ENCODE measurements around the gene CAPN8.

The CAPN8 gene

DNA sequence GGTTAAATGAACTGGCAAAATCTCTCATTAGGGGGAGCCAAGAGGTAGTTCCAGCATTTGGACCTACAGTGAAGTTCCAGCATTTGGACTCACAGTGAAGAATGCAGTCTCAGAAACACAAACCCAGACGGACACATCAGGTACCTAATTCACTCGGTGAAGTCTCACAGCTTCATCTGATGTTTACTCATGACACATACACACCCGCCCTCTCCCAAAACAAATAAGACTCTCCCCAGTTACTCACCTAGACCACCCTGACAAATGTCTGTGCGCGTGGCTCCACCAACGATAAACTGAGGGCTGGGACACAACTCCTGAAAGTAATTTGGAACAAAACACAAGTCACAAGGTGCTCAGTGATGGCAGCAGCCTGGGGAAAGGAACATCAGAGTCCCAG lies 11.4 kb downstream of the CAPN8 start:
- no peak for DNase-seq (ENCODE audit: low read depth in 2 of 2)

- no peak for DNase-seq (ENCODE audit: low read depth in 2 of 2)
Observed at GRCh38 chr1:223653431-223653830, 12.1 kb downstream of the CAPN8 start.

GRCh38 chr1:223653015-223653414 lies 12.5 kb downstream of the CAPN8 start:
- DNase-seq (ENCODE audit: low read depth in 2 of 2): no peak

DNA sequence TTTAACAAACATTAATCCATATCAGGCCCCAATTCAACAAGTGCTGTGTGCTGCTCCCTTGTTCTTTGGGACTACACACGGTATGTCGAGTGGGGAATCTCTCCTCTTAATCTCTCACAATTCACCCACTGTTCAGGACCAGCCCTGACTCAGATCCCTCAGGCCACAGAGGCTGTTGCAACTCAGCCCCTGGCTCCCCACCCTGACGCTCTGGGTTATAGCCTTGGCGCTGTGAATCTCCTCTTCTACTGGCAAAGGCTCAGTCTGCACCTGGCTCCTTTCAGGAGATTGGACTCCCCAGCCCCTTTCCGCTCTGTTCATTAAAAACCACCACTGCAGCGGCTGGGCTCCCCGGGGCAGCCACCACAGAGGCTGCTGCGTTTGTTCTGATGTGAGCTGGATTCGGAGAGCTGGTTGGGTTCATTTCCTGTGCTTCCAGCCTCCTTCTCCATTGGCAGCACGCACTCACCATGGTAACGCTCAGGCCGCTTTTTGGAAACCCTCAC lies 13.0 kb downstream of the CAPN8 start:
- no peak for DNase-seq (ENCODE audit: low read depth in 2 of 2)

DNA sequence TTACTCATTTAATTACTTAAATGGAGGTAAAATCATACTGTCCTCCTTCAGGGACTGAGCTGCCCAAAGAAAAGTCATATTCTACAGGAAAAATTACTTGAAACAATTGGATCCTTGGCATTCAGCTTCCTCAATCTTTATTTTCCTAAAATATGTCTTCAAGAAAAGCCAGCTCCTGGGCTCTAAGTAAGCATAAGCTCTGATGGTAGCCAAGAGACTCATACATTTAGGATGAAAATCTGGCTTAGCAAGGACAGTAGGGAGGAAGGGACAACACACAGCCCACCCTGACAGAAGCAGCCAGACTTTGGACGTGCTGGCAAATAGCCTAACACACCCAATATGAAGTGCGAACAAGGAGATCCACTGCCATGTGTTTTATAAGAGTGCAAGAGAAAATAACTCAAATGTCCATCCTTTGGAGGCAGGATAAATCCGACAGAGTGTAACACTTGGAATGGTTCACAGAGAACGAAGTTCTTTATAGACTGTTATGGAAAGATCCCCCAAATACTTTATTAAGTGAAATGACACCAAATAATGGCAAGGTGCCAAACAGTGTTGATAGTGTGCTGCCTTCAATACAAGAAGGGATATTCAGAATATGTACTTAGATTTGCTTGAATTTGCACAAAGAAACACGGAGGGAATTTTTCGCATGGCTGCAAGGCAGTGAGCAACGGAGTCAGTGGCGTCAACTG lies 14.1 kb downstream of the CAPN8 start:
- no peak for DNase-seq (ENCODE audit: low read depth in 2 of 2)

GRCh38 chr1:223650465-223650864 lies 15.0 kb downstream of the CAPN8 start:
- DNase-seq (ENCODE audit: low read depth in 2 of 2): no peak

GRCh38 chr1:223649222-223649621 lies 16.3 kb downstream of the CAPN8 start:
- no peak for DNase-seq (ENCODE audit: low read depth in 2 of 2)

GRCh38 chr1:223647249-223647648 lies 18.3 kb downstream of the CAPN8 start:
- DNase-seq (ENCODE audit: low read depth in 2 of 2): no peak

GRCh38 chr1:223645903-223646302 lies 19.6 kb downstream of the CAPN8 start:
- DNase-seq (ENCODE audit: low read depth in 2 of 2): no peak

- DNase-seq (ENCODE audit: low read depth in 2 of 2): no peak
Observed at GRCh38 chr1:223642237-223642636, 23.3 kb downstream of the CAPN8 start.

- no peak for DNase-seq (ENCODE audit: low read depth in 2 of 2)
Observed at GRCh38 chr1:223641523-223642039, 23.9 kb downstream of the CAPN8 start.

GRCh38 chr1:223639331-223639749 lies 26.2 kb downstream of the CAPN8 start:
- DNase-seq (ENCODE audit: low read depth in 2 of 2): no peak

GRCh38 chr1:223635236-223635635 lies 30.3 kb downstream of the CAPN8 start:
- no peak for DNase-seq (ENCODE audit: low read depth in 2 of 2)

DNA sequence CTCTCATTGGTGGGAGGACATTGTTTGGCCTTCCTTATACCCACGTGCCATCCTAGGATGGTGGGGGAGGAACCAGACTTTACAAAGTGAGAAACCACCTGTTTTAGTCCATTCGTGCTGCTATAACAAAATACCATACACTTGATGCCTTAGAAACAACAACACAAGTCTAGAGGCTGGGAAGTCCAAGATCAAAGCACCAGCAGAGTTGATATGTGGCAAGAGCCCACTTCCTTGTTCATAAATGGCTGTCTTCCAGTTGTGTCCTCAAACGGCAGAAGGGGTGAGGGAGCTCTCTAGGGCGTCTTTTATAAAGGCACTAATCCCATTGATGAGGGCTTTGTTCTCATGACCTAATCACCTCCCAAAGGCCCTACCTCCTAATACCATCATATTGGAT lies 31.1 kb downstream of the CAPN8 start:
- no peak for DNase-seq (ENCODE audit: low read depth in 2 of 2)

GRCh38 chr1:223631956-223632355 lies 33.5 kb downstream of the CAPN8 start:
- no peak for DNase-seq (ENCODE audit: low read depth in 2 of 2)

DNA sequence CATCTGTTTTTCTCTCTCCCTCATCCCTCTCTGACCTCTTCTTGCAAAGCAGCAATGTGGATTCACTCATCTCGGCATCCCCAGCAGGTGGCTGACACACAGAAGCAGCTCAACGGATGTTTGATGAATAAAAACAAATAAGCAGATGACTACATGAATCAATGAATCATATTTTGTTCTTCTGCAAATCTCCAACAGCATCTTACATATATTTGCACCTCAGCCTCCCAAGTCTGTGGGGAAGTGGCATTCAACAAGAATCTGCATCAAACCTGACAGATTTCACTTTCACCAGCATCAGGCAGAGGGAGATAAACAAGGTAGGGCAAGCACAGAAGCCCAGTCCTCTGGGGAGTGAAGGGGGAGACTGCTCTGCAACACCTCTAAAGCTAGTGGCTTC lies 34.0 kb downstream of the CAPN8 start:
- DNase-seq (ENCODE audit: low read depth in 2 of 2): no peak

DNA sequence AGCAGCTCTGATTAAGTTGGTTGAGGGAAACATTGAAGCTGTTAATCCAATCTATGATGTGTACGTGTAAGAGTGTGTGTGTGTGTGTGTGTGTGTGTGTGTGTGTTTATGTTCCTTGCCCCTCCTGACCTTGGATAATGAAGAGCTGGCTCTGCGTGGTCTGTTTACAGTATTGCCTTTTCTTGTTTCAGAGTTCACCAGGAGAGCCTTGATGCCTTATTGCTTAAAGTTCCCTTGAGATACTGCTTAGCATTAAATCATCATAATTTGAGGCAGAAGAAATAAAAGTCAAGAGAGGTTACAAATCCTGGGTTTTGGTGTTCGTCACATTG lies 36.4 kb downstream of the CAPN8 start:
- no peak for DNase-seq (ENCODE audit: low read depth in 2 of 2)

DNA sequence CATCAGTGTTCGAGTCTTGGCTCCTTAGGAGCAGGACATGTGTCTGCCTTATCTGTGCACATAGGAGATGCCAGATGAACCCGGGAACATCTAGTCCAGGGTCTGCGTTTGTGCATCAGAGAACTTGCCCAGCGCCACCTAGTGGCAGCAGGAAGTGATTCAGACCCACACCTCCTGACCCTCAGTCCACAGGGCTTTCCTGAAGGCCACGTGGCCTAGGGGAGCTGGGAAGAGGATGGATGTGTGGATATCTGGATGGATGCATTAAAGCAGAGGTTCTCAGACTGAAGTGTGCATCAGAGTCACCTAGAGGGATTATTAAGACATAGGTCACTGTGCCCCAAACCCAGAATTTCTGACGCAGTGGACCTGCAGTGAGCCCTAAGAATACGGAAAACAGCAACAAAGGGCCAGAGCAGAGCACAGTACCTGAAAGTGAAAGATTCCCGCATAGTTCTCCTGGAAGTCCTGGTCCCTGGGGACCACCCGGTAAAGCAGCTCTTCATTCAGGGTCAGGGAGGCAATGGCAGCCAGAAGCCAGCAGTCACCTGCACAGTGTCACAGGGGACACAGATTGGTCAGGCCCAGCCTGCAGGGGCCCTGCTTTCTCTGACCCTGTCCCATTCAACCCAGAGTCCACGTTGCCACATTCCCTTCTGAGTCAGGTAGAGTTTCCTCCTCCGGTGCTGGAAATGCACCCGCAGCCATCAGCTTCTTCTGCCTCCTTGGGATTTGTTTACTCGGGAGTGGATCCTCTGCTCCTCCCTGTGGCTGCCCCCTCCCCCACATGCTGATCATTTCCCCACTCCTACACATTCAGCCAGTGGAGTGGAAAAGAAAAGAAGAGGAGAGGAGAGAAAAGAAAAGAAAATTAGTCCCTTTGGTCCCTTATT lies 37.0 kb downstream of the CAPN8 start:
- DNase-seq (ENCODE audit: low read depth in 2 of 2): peak in 1 of 2 donors; percentile 12

DNA sequence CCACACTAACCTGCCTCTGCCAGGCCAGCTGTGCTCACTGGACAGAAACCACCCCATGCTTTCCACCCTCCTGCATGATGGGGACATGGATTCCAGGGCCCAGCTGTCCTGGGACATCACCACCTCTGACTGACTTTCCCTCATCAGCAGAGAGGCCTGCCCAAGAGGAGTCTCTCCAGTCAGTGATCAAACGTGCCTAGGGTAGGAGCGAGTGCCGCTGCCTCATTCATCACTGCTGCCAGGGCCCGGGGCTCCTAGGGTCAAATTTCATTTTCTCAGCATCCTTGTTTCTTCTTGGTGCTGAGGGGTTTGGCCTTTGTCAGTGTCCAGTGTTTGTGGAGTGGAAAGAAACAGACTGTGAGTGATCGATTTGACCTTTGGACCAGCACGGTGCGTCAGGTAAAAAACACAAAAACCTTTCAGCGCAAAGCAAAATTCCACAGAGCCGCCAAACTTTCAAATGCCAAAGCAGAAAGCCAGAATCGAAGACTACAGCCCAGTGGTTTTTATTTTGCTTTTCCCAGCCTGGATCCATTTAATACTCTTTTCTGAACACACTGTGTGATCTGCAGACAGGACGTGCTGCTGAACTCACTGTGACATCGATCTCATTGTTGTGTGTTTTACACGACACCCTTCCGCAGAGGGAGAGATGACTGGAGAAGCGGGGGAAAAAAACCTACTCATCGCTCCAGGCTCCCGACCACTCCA lies 43.2 kb downstream of the CAPN8 start:
- DNase-seq (ENCODE audit: low read depth in 2 of 2): no peak

- DNase-seq (ENCODE audit: low read depth in 2 of 2): no peak
Observed at GRCh38 chr1:223621312-223621734, 44.2 kb downstream of the CAPN8 start.

- no peak for DNase-seq (ENCODE audit: low read depth in 2 of 2)
Observed at GRCh38 chr1:223620297-223620897, 45.1 kb downstream of the CAPN8 start.

- DNase-seq (ENCODE audit: low read depth in 2 of 2): no peak
Observed at GRCh38 chr1:223618680-223619079, 46.8 kb downstream of the CAPN8 start.

All from stimulated activated CD8-positive, alpha-beta memory T cell treated with anti-CD3 and anti-CD28 coated beads, Interleukin-7, amount 100 ng/mL, for 4 hours (primary cell).